Measurements from ENCODE around the gene IRF2BP2.

IRF2BP2 gene

GRCh38 chr1:234589064-234589800 is 20.7 kb downstream of the IRF2BP2 start:
- Histone ChIP-seq H3K36me3 (ENCODE audit: control insufficient read depth in 4 of 4, insufficient read depth in 4 of 4, low read length in 3 of 4) (no peaks in the 10 kb centered on the region), H3K9me3 (ENCODE audit: control extremely low read depth in 1 of 5, control insufficient read depth in 4 of 5, insufficient read depth in 2 of 5, low read depth in 1 of 5, low read length in 4 of 5) (no peaks in the 10 kb centered on the region), H3K4me1 (ENCODE audit: control extremely low read depth in 1 of 4, control insufficient read depth in 4 of 4, insufficient read depth in 4 of 4, low read length in 3 of 4) (peaks cover 0 to 2% (median 0%) of the 10 kb centered on the region in 4 experiments), H3K4me3 (ENCODE audit: control insufficient read depth in 1 of 7, extremely low read depth in 1 of 7, insufficient read depth in 4 of 7, low read depth in 2 of 7, low read length in 6 of 7) (no peak overlapping the region), H3K27me3 (replicated peaks in 2 of 5; ENCODE audit: control insufficient read depth in 4 of 5, insufficient read depth in 5 of 5, low read length in 4 of 5) (no peaks in the 10 kb centered on the region), H3K27ac (ENCODE audit: insufficient read depth in 1 of 2, low read depth in 1 of 2, low read length in 2 of 2, poor library complexity in 1 of 2, severe bottlenecking in 2 of 2) (no peak overlapping the region)
- no peak for DNase-seq
- ChIA-PET CTCF (interaction anchor here (1.2 to 1.5 kb wide), 2 partner anchors 8 to 13 kb away, joined by 3 to 5 read pairs; no protein-coding TSS in a partner anchor), POLR2A (interaction anchor here (0.6 kb wide), 2 partner anchors 58 to 63 kb away, joined by 3 read pairs; no protein-coding TSS in a partner anchor)
- over 99% methylated on average over 13 of the region's 16 CpGs for WGBS (ENCODE audit: insufficient coverage)

GRCh38 chr1:234588386-234588785 is 21.6 kb downstream of the IRF2BP2 start:
- CTCF ChIA-PET, result interaction anchor here (1.2 kb wide), 1 partner anchor 9 kb away, joined by 5 read pairs; no protein-coding TSS in a partner anchor
- WGBS (ENCODE audit: insufficient coverage), result 94% methylated on average over 2 of the region's 4 CpGs
- H3K4me3 ChIP-seq (ENCODE audit: control insufficient read depth in 1 of 7, extremely low read depth in 1 of 7, insufficient read depth in 4 of 7, low read depth in 2 of 7, low read length in 6 of 7), result no peak overlapping the region
- no peak overlapping the region for H3K27ac ChIP-seq (ENCODE audit: insufficient read depth in 1 of 2, low read depth in 1 of 2, low read length in 2 of 2, poor library complexity in 1 of 2, severe bottlenecking in 2 of 2)
- no peaks in the 10 kb centered on the region for H3K27me3 ChIP-seq (replicated peaks in 2 of 5; ENCODE audit: control insufficient read depth in 4 of 5, insufficient read depth in 5 of 5, low read length in 4 of 5)
- H3K36me3 ChIP-seq (ENCODE audit: control insufficient read depth in 4 of 4, insufficient read depth in 4 of 4, low read length in 3 of 4), result no peaks in the 10 kb centered on the region
- H3K4me1 ChIP-seq (ENCODE audit: control extremely low read depth in 1 of 4, control insufficient read depth in 4 of 4, insufficient read depth in 4 of 4, low read length in 3 of 4), result peaks cover 0 to 11% (median 0%) of the 10 kb centered on the region in 4 experiments
- no peak for DNase-seq
- POLR2A ChIA-PET, result interaction anchor here (0.6 kb wide), 2 partner anchors 57 to 63 kb away, joined by 3 read pairs; no protein-coding TSS in a partner anchor
- no peaks in the 10 kb centered on the region for H3K9me3 ChIP-seq (ENCODE audit: control extremely low read depth in 1 of 5, control insufficient read depth in 4 of 5, insufficient read depth in 2 of 5, low read depth in 1 of 5, low read length in 4 of 5)

- H3K36me3 ChIP-seq (ENCODE audit: control insufficient read depth in 4 of 4, insufficient read depth in 4 of 4, low read length in 3 of 4), result no peaks in the 10 kb centered on the region
- 100% methylated on average over 6 of the region's 12 CpGs for WGBS (ENCODE audit: insufficient coverage)
- H3K4me3 ChIP-seq (ENCODE audit: control insufficient read depth in 1 of 7, extremely low read depth in 1 of 7, insufficient read depth in 4 of 7, low read depth in 2 of 7, low read length in 6 of 7), result no peak overlapping the region
- ChIA-PET POLR2A (no interaction called here), CTCF (no interaction called here)
- no peak overlapping the region for H3K27ac ChIP-seq (ENCODE audit: insufficient read depth in 1 of 2, low read depth in 1 of 2, low read length in 2 of 2, poor library complexity in 1 of 2, severe bottlenecking in 2 of 2)
- DNase-seq, result no peak
- no peaks in the 10 kb centered on the region for H3K9me3 ChIP-seq (ENCODE audit: control extremely low read depth in 1 of 5, control insufficient read depth in 4 of 5, insufficient read depth in 2 of 5, low read depth in 1 of 5, low read length in 4 of 5)
- peaks cover 0 to 11% (median 0%) of the 10 kb centered on the region in 4 experiments for H3K4me1 ChIP-seq (ENCODE audit: control extremely low read depth in 1 of 4, control insufficient read depth in 4 of 4, insufficient read depth in 4 of 4, low read length in 3 of 4)
- H3K27me3 ChIP-seq (replicated peaks in 2 of 5; ENCODE audit: control insufficient read depth in 4 of 5, insufficient read depth in 5 of 5, low read length in 4 of 5), result no peaks in the 10 kb centered on the region
Observed at GRCh38 chr1:234586892-234587485, 23.0 kb downstream of the IRF2BP2 start.

- WGBS (ENCODE audit: insufficient coverage), result 98% methylated on average over 4 of the region's 5 CpGs
- ChIA-PET CTCF (no interaction called here), POLR2A (no interaction called here)
- Histone ChIP-seq H3K4me3 (ENCODE audit: control insufficient read depth in 1 of 7, extremely low read depth in 1 of 7, insufficient read depth in 4 of 7, low read depth in 2 of 7, low read length in 6 of 7) (no peak overlapping the region), H3K27ac (ENCODE audit: insufficient read depth in 1 of 2, low read depth in 1 of 2, low read length in 2 of 2, poor library complexity in 1 of 2, severe bottlenecking in 2 of 2) (no peak overlapping the region), H3K27me3 (replicated peaks in 2 of 5; ENCODE audit: control insufficient read depth in 4 of 5, insufficient read depth in 5 of 5, low read length in 4 of 5) (no peaks in the 10 kb centered on the region), H3K36me3 (ENCODE audit: control insufficient read depth in 4 of 4, insufficient read depth in 4 of 4, low read length in 3 of 4) (no peaks in the 10 kb centered on the region), H3K4me1 (ENCODE audit: control extremely low read depth in 1 of 4, control insufficient read depth in 4 of 4, insufficient read depth in 4 of 4, low read length in 3 of 4) (peaks cover 0 to 11% (median 0%) of the 10 kb centered on the region in 4 experiments), H3K9me3 (ENCODE audit: control extremely low read depth in 1 of 5, control insufficient read depth in 4 of 5, insufficient read depth in 2 of 5, low read depth in 1 of 5, low read length in 4 of 5) (no peaks in the 10 kb centered on the region)
- DNase-seq, result no peak
Observed at GRCh38 chr1:234586304-234586703, 23.7 kb downstream of the IRF2BP2 start.

- POLR2A ChIA-PET, result no interaction called here
- no peak overlapping the region for H3K4me3 ChIP-seq (ENCODE audit: control insufficient read depth in 1 of 7, extremely low read depth in 1 of 7, insufficient read depth in 4 of 7, low read depth in 2 of 7, low read length in 6 of 7)
- no peak overlapping the region for H3K27ac ChIP-seq (ENCODE audit: insufficient read depth in 1 of 2, low read depth in 1 of 2, low read length in 2 of 2, poor library complexity in 1 of 2, severe bottlenecking in 2 of 2)
- CTCF ChIA-PET, result interaction anchor here (0.9 to 1.6 kb wide), 3 partner anchors 26 to 492 kb away, joined by 3 read pairs; no protein-coding TSS in a partner anchor
- H3K27me3 ChIP-seq (replicated peaks in 2 of 5; ENCODE audit: control insufficient read depth in 4 of 5, insufficient read depth in 5 of 5, low read length in 4 of 5), result no peaks in the 10 kb centered on the region
- H3K36me3 ChIP-seq (ENCODE audit: control insufficient read depth in 4 of 4, insufficient read depth in 4 of 4, low read length in 3 of 4), result no peaks in the 10 kb centered on the region
- H3K4me1 ChIP-seq (ENCODE audit: control extremely low read depth in 1 of 4, control insufficient read depth in 4 of 4, insufficient read depth in 4 of 4, low read length in 3 of 4), result peaks cover 0 to 11% (median 0%) of the 10 kb centered on the region in 4 experiments
- no peak for DNase-seq
- 98% methylated on average over 7 of the region's 8 CpGs for WGBS (ENCODE audit: insufficient coverage)
- H3K9me3 ChIP-seq (ENCODE audit: control extremely low read depth in 1 of 5, control insufficient read depth in 4 of 5, insufficient read depth in 2 of 5, low read depth in 1 of 5, low read length in 4 of 5), result no peaks in the 10 kb centered on the region
Observed at GRCh38 chr1:234585330-234586055, 24.5 kb downstream of the IRF2BP2 start.

GRCh38 chr1:234584926-234585325 is 25.1 kb downstream of the IRF2BP2 start:
- peaks cover 0 to 11% (median 0%) of the 10 kb centered on the region in 4 experiments for H3K4me1 ChIP-seq (ENCODE audit: control extremely low read depth in 1 of 4, control insufficient read depth in 4 of 4, insufficient read depth in 4 of 4, low read length in 3 of 4)
- H3K27me3 ChIP-seq (replicated peaks in 2 of 5; ENCODE audit: control insufficient read depth in 4 of 5, insufficient read depth in 5 of 5, low read length in 4 of 5), result no peaks in the 10 kb centered on the region
- ChIA-PET POLR2A (interaction anchor here (0.6 kb wide), 1 partner anchor 65 kb away, joined by 3 read pairs; no protein-coding TSS in a partner anchor), CTCF (interaction anchor here (0.9 to 1.6 kb wide), 3 partner anchors 26 to 492 kb away, joined by 3 read pairs; no protein-coding TSS in a partner anchor)
- H3K9me3 ChIP-seq (ENCODE audit: control extremely low read depth in 1 of 5, control insufficient read depth in 4 of 5, insufficient read depth in 2 of 5, low read depth in 1 of 5, low read length in 4 of 5), result no peaks in the 10 kb centered on the region
- no peak overlapping the region for H3K4me3 ChIP-seq (ENCODE audit: control insufficient read depth in 1 of 7, extremely low read depth in 1 of 7, insufficient read depth in 4 of 7, low read depth in 2 of 7, low read length in 6 of 7)
- no peaks in the 10 kb centered on the region for H3K36me3 ChIP-seq (ENCODE audit: control insufficient read depth in 4 of 4, insufficient read depth in 4 of 4, low read length in 3 of 4)
- no peak overlapping the region for H3K27ac ChIP-seq (ENCODE audit: insufficient read depth in 1 of 2, low read depth in 1 of 2, low read length in 2 of 2, poor library complexity in 1 of 2, severe bottlenecking in 2 of 2)
- DNase-seq, result no peak
- no CpG with 5 or more reads among the region's 4 CpGs for whole genome bisulfite sequencing (ENCODE audit: insufficient coverage)

Measured in common myeloid progenitor, CD34-positive (primary cell).